GM12864 (cell line): ENCODE data around the gene DTX3L.
A peak's percentile ranks its signal among the peaks of the same experiment; 100 is the strongest.
"Not testable (repeated sequence)": the region's sequence is repeated elsewhere in the genome, so short reads cannot be mapped to it uniquely, and the experiment has no call there.

Experiments used
- DNase-seq: peaks from one replicate; pipeline ENCODE4 v3.0.0-alpha.2; 2011; ENCODE audit warnings: low read depth
- H3K4me3 ChIP-seq: 2 replicates; pipeline ENCODE4 v1.5.1; 2011; ENCODE audit warnings: mild to moderate bottlenecking, low read depth, low read length, control low read depth
- TF ChIP-seq, protein P1 (sequence below): IDR thresholded peaks from 2 replicates; pipeline ENCODE4 v1.5.1; 2011; ENCODE audit warnings: low read depth, mild to moderate bottlenecking, moderate library complexity, low read length, control low read depth, inconsistent platforms; ENCODE audit errors: missing control alignments

Gene DTX3L

DNA sequence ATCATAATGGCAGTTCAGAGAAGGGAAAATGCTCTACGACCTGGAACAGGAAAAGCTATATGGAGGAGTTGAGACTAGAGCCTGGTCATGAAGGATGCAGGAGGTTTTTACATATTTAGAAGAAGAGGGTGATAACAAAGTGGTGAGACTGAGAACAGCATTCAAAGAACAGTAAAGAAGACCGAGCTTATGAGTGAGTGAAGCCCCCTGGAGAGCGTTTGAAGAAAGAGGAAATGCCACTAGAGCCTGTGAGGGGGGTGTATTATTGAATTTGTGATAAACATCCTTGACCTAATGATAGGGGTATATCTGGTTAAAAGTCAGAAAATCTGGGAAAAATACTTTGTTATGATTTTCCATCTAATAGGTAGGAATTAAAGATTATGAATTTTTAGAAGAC is 4.2 kb upstream of the DTX3L start:
- no peak overlapping the region for H3K4me3 ChIP-seq
- TF ChIP-seq, protein P1, sequence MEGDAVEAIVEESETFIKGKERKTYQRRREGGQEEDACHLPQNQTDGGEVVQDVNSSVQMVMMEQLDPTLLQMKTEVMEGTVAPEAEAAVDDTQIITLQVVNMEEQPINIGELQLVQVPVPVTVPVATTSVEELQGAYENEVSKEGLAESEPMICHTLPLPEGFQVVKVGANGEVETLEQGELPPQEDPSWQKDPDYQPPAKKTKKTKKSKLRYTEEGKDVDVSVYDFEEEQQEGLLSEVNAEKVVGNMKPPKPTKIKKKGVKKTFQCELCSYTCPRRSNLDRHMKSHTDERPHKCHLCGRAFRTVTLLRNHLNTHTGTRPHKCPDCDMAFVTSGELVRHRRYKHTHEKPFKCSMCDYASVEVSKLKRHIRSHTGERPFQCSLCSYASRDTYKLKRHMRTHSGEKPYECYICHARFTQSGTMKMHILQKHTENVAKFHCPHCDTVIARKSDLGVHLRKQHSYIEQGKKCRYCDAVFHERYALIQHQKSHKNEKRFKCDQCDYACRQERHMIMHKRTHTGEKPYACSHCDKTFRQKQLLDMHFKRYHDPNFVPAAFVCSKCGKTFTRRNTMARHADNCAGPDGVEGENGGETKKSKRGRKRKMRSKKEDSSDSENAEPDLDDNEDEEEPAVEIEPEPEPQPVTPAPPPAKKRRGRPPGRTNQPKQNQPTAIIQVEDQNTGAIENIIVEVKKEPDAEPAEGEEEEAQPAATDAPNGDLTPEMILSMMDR: no peak
- no peak for DNase-seq

DNA sequence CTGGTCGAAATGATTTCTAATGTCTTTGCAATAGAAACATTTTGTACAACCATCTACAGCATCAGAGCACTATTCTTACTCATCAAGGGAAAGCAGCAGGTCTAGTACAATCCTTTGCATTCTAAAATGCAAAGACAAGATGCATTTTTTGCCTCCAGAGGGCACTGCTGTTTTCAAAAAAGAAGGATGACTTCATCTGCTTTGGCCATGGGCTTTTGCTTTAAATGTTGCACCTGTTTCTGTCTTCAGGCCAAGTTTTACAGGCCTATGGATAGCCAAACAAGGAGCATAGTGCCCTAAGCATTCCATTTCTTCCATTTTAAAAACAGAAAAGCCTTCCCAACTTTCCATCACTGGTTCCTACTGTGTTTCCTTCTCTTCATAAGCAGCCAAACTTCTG is 3.5 kb upstream of the DTX3L start:
- peak; percentile 55 for DNase-seq
- TF ChIP-seq, protein P1: peak; percentile 64
- no peak overlapping the region for H3K4me3 ChIP-seq

DNA sequence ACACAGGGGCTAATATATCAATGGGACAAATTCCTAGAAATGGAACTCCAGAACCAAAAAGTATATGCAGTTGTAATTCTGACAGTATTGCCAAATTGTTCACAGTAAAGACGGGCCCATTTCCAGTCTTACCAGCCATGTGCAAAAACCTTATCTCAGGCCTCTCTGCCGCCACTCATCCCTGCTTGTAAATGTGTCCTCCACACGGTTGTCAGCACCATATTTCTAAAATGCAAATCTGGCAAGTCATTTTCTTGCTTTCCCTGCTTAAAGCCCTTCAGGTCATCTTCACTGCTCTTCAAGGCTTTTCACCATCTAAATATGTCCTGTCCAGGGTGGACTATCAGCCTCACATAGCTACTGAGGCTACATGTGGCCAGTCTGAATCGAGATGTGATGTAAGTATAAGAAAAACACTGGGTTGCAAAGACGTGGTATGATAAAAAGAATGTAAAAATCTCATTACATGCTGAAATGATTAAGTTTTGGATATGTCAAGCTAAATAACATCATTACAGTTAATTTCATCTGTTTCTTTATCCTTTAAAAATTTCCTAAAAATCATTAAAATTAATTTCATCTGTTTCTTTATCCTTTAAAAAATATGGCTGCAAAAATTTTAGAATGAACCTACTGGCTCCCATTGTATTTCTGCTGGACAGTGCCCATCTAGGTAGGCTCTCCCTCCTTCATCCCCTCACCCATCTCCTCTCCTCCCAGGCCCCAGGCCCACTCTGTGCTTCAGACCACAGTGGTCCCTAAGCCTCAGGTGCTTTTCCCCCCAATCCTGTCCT is 1.0 kb upstream of the DTX3L start:
- DNase-seq: no peak
- H3K4me3 ChIP-seq: peak overlapping the region; percentile 82
- TF ChIP-seq, protein P1: no peak

DNA sequence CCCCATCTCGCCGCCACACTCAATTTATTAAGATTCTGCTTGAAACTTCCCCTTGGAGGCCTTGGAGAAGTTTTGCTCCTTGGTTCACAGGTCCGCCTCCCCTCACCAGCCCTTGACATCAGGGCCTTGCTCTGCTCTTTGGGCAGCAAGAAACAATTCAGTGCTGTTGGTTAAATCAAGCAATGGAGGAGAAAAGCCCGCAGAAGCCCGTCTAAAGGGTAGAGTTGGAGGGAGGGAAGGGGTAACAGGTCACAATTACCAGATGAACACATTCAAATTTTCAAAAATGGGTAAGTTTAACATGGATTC is 467 bp upstream of the DTX3L start:
- TF ChIP-seq, protein P1: no peak
- peak overlapping the region; percentile 82 for H3K4me3 ChIP-seq
- DNase-seq: no peak

DNA sequence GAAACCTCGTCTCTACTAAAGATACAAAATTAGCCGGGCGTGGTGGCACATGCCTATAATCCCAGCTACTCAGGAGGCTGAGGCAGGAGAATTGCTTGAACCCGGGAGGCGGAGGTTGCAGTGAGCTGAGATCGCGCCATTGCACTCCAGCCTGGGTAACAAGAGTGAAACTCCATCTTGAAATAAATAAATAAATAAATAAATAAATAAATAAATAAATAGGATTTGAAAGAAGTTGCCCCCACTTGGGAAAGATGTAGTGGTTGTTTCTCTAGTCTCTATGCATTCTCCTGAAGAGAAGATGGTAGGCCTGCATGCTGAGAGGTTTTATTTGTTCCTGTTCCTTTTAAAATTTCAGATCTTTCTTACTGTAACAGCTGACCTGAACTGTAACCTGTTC is 4.0 kb downstream of the DTX3L start:
- not testable (repeated sequence) for DNase-seq, H3K4me3 ChIP-seq

DNA sequence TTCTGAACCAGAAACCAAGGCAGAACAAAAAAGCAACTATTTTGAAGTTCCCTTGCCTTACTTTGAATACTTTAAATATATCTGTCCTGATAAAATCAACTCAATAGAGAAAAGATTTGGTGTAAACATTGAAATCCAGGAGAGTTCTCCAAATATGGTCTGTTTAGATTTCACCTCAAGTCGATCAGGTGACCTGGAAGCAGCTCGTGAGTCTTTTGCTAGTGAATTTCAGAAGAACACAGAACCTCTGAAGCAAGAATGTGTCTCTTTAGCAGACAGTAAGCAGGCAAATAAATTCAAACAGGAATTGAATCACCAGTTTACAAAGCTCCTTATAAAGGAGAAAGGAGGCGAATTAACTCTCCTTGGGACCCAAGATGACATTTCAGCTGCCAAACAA is 4.6 kb downstream of the DTX3L start:
- no peak for DNase-seq
- no peak overlapping the region for H3K4me3 ChIP-seq
- TF ChIP-seq, protein P1: no peak

DNA sequence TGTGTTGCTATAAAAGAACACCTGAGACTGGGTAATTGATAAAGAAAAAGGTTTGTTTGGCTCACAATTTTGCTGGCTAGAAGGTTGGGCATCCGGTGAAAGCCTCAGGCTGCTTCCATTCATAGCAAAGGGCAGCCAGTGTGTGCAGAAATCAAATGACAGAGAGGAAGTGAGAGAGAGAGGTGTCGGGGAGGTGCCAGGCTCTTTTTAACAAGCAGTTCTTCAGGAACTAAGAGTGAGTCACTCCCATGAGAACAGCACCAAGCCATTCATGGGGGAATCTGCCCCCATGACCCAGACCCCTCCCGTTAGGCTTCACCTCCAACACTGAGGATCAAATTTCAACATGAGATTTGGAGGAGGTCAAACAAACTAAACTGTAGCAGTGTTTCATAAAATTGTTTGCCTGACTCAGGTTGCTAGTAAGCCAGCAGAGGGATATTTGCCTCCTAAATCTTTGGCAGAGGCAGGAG is 8.8 kb downstream of the DTX3L start:
- TF ChIP-seq, protein P1: no peak
- DNase-seq: peak; percentile 70

More for the DNA sequence above, 8.8 kb downstream of the DTX3L start:
- no peak overlapping the region for H3K4me3 ChIP-seq
